Panc1 (cell line): ENCODE data around the gene KRTAP2-3. TPM values are rescaled to one million over a fixed set of nuclear protein-coding genes. Genes with fewer than 3 reads are reported as not detected.

Experiments used
- ATAC-seq: fragments of 200-7000 bp; cut with Tn5 transposase; 2 replicates; pipeline ENCODE4 v1.9.1; 2020; ENCODE audit warnings: mild to moderate bottlenecking, moderate library complexity
- BruUV-seq: library from RNA; stranded (reverse); fragments of 400-500 nt; replicated peaks from 2 replicates; lab custom pipeline; 2021; lab: Mats Ljungman, UMichigan
- CTCF ChIA-PET: fragments of 300-600 bp; sonication (Branson Sonifier 250); formaldehyde crosslinking; loops from one replicate; lab custom pipeline; 2022; ENCODE audit warnings: antibody characterized with exemption; lab: Charles Lee
- POLR2A ChIA-PET: fragments of 300-600 bp; sonication (Branson Sonifier 250); formaldehyde crosslinking; loops from one replicate; lab custom pipeline; 2022; ENCODE audit warnings: antibody characterized with exemption; lab: Charles Lee
- DNase-seq: peaks from one replicate; pipeline ENCODE4 v3.0.0-alpha.2; 2010; ENCODE audit warnings: low read depth, low spot score
- H3K27ac ChIP-seq: 2 replicates; pipeline ENCODE4 v1.5.1; 2011; ENCODE audit warnings: mild to moderate bottlenecking, low read length, inconsistent platforms
- H3K27me3 ChIP-seq: fragments of 200-500 bp; sonication (Bioruptor generic); 2 replicates; pipeline ENCODE4 v1.6.0; 2014; ENCODE audit warnings: low read length, inconsistent platforms; ENCODE audit not compliant: control insufficient read depth, insufficient read depth
- H3K36me3 ChIP-seq: fragments of 200-500 bp; sonication (Bioruptor generic); 2 replicates; pipeline ENCODE4 v1.5.1; 2014; ENCODE audit warnings: inconsistent platforms, mild to moderate bottlenecking, low read length, moderate library complexity; ENCODE audit not compliant: control insufficient read depth, insufficient read depth
- H3K4me1 ChIP-seq: 2 replicates; pipeline ENCODE4 v1.5.1; 2011; ENCODE audit warnings: inconsistent platforms, mild to moderate bottlenecking, low read length, moderate library complexity; ENCODE audit not compliant: control insufficient read depth, insufficient read depth
- H3K4me3 ChIP-seq, 2 experiments: 2 replicates each; pipeline ENCODE4 v1.5.1; 2011 to 2012; ENCODE audit warnings: low read depth in 2 of 2, low read length in 2 of 2, mild to moderate bottlenecking in 2 of 2, inconsistent platforms in 1 of 2, moderate library complexity in 1 of 2
- H3K9me3 ChIP-seq: fragments of 200-500 bp; sonication (Bioruptor generic); 2 replicates; pipeline ENCODE4 v1.5.1; 2014; ENCODE audit warnings: low read depth, mild to moderate bottlenecking, inconsistent platforms, low read length, moderate library complexity; ENCODE audit not compliant: control insufficient read depth, insufficient read depth
- POLR2AphosphoS5 ChIP-seq: IDR thresholded peaks from 2 replicates; pipeline ENCODE4 v1.6.1; 2012; ENCODE audit warnings: mild to moderate bottlenecking, low read depth, low read length, moderate library complexity
- SIN3A ChIP-seq: IDR thresholded peaks from 2 replicates; pipeline ENCODE4 v1.6.1; 2012; ENCODE audit warnings: low read depth, mild to moderate bottlenecking, low read length, moderate library complexity, borderline replicate concordance; ENCODE audit not compliant: insufficient read depth
- TCF7L2 ChIP-seq: IDR thresholded peaks from 2 replicates; pipeline ENCODE4 v1.6.1; 2011; ENCODE audit warnings: mild to moderate bottlenecking, low read depth, low read length, inconsistent platforms
- in situ Hi-C: cut with HindIII; loops from 2 replicates; pipeline ENCODE4 v1.10.0; 2016; ENCODE audit warnings: low sequenced_read_pairs, low pct_unique_long_range_greater_than_20kb
- intact Hi-C: fragments of 100-400 bp; cut with micrococcal nuclease; formaldehyde crosslinking; loops from one replicate; pipeline ENCODE4 v1.10.0; 2022; ENCODE audit not compliant: unreplicated experiment
- total RNA-seq: library from RNA; stranded (reverse); gene quantifications from one replicate; pipeline ENCODE4 v1.2.1, GENCODE V29; 2021; ENCODE audit not compliant: unreplicated experiment
- TF ChIP-seq, protein P1 (sequence below), 2 experiments: IDR thresholded peaks; 2 replicates each; pipeline ENCODE4 v1.6.1; 2011 to 2012; ENCODE audit warnings: low read depth in 2 of 2, control low read depth in 1 of 2, low read length in 1 of 2, mild to moderate bottlenecking in 1 of 2, moderate library complexity in 1 of 2; ENCODE audit not compliant: insufficient read depth in 1 of 2
- TF ChIP-seq, protein P2 (sequence below): fragments of 450-650 bp; IDR thresholded peaks from 2 replicates; pipeline ENCODE4 v1.5.1; 2017; ENCODE audit warnings: mild to moderate bottlenecking

Gene KRTAP2-3
- total RNA-seq, 1 experiment from 2014 or later: not detected

DNA sequence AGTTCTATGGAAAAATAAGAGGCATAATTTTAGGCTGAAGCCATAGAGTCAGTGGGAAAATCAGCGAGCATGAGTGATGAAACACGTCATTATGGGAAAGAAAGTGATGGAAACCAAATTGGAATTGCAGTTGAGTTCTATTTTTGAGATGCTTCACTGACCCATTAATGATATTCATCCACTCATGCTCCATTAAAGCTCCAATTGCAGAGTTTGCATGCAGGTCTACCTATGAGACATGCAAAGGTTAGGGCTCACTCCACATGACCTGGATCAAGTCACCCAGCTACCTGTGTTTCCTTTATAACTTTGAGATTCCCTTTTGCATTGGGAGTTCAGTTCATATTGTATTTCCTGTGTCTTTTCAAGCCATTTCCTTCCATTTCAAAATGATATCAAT lies 13.8 kb upstream of the KRTAP2-3 start:
- ATAC-seq (no peak), DNase-seq (no peak)
- Histone ChIP-seq H3K36me3 (no peaks in the 10 kb centered on the region), H3K4me1 (no peaks in the 10 kb centered on the region), H3K27me3 (0 out of 2 replicates have a peak, but pooled peaks cover 2% of the 10 kb centered on the region), H3K4me3 (no peak overlapping the region), H3K27ac (no peak overlapping the region), H3K9me3 (no peaks in the 10 kb centered on the region)
- BruUV-seq: no TSS peak
- ChIA-PET CTCF (interaction anchor here (0.5 kb wide), 1 partner anchor 9 kb away, joined by 3 read pairs; no protein-coding TSS in a partner anchor), POLR2A (no interaction called here)
- TF ChIP-seq TCF7L2 (no peak), POLR2AphosphoS5 (no peak), SIN3A (no peak)
- TF ChIP-seq, protein P1, sequence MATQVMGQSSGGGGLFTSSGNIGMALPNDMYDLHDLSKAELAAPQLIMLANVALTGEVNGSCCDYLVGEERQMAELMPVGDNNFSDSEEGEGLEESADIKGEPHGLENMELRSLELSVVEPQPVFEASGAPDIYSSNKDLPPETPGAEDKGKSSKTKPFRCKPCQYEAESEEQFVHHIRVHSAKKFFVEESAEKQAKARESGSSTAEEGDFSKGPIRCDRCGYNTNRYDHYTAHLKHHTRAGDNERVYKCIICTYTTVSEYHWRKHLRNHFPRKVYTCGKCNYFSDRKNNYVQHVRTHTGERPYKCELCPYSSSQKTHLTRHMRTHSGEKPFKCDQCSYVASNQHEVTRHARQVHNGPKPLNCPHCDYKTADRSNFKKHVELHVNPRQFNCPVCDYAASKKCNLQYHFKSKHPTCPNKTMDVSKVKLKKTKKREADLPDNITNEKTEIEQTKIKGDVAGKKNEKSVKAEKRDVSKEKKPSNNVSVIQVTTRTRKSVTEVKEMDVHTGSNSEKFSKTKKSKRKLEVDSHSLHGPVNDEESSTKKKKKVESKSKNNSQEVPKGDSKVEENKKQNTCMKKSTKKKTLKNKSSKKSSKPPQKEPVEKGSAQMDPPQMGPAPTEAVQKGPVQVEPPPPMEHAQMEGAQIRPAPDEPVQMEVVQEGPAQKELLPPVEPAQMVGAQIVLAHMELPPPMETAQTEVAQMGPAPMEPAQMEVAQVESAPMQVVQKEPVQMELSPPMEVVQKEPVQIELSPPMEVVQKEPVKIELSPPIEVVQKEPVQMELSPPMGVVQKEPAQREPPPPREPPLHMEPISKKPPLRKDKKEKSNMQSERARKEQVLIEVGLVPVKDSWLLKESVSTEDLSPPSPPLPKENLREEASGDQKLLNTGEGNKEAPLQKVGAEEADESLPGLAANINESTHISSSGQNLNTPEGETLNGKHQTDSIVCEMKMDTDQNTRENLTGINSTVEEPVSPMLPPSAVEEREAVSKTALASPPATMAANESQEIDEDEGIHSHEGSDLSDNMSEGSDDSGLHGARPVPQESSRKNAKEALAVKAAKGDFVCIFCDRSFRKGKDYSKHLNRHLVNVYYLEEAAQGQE (IDR thresholded peaks at IDR 0.05; ENCODE audit: insufficient read depth in 1 of 2, low read depth in 2 of 2, low read length in 1 of 2): no peak
- TF ChIP-seq, protein P2, sequence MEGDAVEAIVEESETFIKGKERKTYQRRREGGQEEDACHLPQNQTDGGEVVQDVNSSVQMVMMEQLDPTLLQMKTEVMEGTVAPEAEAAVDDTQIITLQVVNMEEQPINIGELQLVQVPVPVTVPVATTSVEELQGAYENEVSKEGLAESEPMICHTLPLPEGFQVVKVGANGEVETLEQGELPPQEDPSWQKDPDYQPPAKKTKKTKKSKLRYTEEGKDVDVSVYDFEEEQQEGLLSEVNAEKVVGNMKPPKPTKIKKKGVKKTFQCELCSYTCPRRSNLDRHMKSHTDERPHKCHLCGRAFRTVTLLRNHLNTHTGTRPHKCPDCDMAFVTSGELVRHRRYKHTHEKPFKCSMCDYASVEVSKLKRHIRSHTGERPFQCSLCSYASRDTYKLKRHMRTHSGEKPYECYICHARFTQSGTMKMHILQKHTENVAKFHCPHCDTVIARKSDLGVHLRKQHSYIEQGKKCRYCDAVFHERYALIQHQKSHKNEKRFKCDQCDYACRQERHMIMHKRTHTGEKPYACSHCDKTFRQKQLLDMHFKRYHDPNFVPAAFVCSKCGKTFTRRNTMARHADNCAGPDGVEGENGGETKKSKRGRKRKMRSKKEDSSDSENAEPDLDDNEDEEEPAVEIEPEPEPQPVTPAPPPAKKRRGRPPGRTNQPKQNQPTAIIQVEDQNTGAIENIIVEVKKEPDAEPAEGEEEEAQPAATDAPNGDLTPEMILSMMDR: no peak
- in situ Hi-C loops: no loop called here
- intact Hi-C loops: no loop called here

DNA sequence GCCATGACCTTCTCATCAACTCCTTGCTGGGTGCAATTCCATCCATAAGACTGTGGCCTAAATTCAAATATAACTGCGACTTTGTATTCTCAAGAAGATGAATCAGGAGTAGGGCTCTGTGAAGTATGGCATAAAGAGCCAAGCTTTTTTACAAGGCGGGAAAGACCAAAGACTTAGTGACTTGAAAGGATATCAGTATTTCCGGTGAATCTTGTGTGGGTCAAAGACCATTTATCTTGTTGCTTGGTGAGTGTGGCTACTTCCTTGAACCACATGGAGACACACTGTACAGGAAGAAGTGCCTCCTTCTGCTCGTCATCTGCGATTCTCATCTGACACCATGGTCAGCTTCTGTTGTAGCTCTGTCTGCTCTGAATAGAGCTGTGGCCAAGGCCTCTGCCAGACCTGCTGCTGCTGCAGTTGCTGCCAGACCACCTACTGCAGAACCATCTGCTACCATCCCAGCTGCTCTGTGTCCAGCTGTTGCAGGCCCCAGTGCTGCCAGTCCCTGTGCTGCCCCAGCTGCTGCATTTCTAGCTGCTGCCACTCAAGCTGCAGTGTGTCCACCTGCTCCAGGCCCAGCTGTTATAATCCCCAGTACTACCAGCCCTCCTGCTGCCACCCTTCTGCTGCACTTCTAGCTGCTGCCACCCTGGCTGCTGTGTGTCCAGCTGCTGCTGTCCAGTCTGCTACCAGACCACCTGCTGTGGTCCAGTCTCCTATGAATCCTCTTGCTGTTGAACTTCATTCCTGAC lies 11.9 kb upstream of the KRTAP2-3 start:
- ChIA-PET POLR2A (no interaction called here), CTCF (no interaction called here)
- Histone ChIP-seq H3K27ac (no peak overlapping the region), H3K9me3 (no peaks in the 10 kb centered on the region), H3K36me3 (no peaks in the 10 kb centered on the region), H3K4me3 (no peak overlapping the region), H3K27me3 (0 out of 2 replicates have a peak, but pooled peaks cover under 1% of the 10 kb centered on the region), H3K4me1 (no peaks in the 10 kb centered on the region)
- TF ChIP-seq TCF7L2: no peak
- no peak for TF ChIP-seq SIN3A
- TF ChIP-seq, protein P1 (IDR thresholded peaks at IDR 0.05; ENCODE audit: insufficient read depth in 1 of 2, low read depth in 2 of 2, low read length in 1 of 2): no peak
- TF ChIP-seq POLR2AphosphoS5: no peak
- TF ChIP-seq, protein P2: no peak
- intact Hi-C loops (no loop called here), in situ Hi-C loops (no loop called here)
- no TSS peak for BruUV-seq
- ATAC-seq: no peak
- no peak for DNase-seq
